T-helper 17 cell (primary cell): ENCODE data around the gene TP53INP2. TPM values are rescaled to one million over a fixed set of nuclear protein-coding genes. Genes with fewer than 3 reads are reported as not detected.
"Not testable (repeated sequence)": the region's sequence is repeated elsewhere in the genome, so short reads cannot be mapped to it uniquely, and the experiment has no call there.

Experiments
- ATAC-seq: fragments of 150-1000 bp; cut with Tn5 transposase; 2 replicates; pipeline ENCODE4 v1.10.0; 2021; ENCODE audit warnings: mild to moderate bottlenecking, moderate library complexity
- DNase-seq, 3 donors: peaks; one replicate each; pipeline versions ENCODE4 v3.0.0 to v3.0.0-alpha.2; 2020 to 2021
- H3K9me3 ChIP-seq: one replicate; pipeline ENCODE4 v1.7.0; 2013; ENCODE audit warnings: low read length, mild to moderate bottlenecking; ENCODE audit not compliant: control insufficient read depth, poor library complexity, severe bottlenecking
- H3K27ac Mint-ChIP-seq: one replicate; pipeline ENCODE4 v1.8.0; 2022; ENCODE audit warnings: mild to moderate bottlenecking, moderate library complexity, mixed read lengths
- H3K27me3 Mint-ChIP-seq: one replicate; pipeline ENCODE4 v1.8.0; 2022; ENCODE audit warnings: mixed read lengths
- H3K36me3 Mint-ChIP-seq: one replicate; pipeline ENCODE4 v1.8.0; 2022; ENCODE audit warnings: low read depth, mixed read lengths
- H3K4me1 Mint-ChIP-seq: one replicate; pipeline ENCODE4 v1.8.0; 2022; ENCODE audit warnings: mild to moderate bottlenecking, mixed read lengths
- H3K4me3 Mint-ChIP-seq: one replicate; pipeline ENCODE4 v1.8.0; 2022; ENCODE audit warnings: mild to moderate bottlenecking, moderate library complexity, mixed read lengths
- total RNA-seq, 4 donors: library from RNA in 2 of 4; stranded (reverse) in 2 of 4; gene quantifications; one replicate each; pipeline ENCODE4 v1.2.3 and lab custom pipeline; 2022 to 2026

Gene TP53INP2
- total RNA-seq, 2 donors from 2014 or later: 62.0 to 62.4 TPM

GRCh38 chr20:34709044-34709830 lies 5.1 kb downstream of the TP53INP2 start:
- H3K36me3 Mint-ChIP-seq: peaks cover 3% of the 10 kb centered on the region

GRCh38 chr20:34709831-34710567 lies 5.9 kb downstream of the TP53INP2 start:
- ATAC-seq (peak; percentile 46), DNase-seq (peak in 2 of 3 donors; percentile 16 to 57)
- Mint-ChIP-seq H3K27ac (peak overlapping the region; percentile 93), H3K4me1 (peaks cover 26% of the 10 kb centered on the region), H3K4me3 (peak overlapping the region; percentile 94), H3K36me3 (peaks cover 3% of the 10 kb centered on the region), H3K27me3 (no peaks in the 10 kb centered on the region)
- no peaks in the 10 kb centered on the region for H3K9me3 ChIP-seq

More at GRCh38 chr20:34709044-34709830, 5.1 kb downstream of the TP53INP2 start:
- peak; percentile 62 to 75 (median 74) for DNase-seq
- H3K4me1 Mint-ChIP-seq: peaks cover 32% of the 10 kb centered on the region
- H3K9me3 ChIP-seq: no peaks in the 10 kb centered on the region
- H3K4me3 Mint-ChIP-seq: peak overlapping the region; percentile 88
- ATAC-seq: peak; percentile 64
- peak overlapping the region; percentile 93 for H3K27ac Mint-ChIP-seq
- H3K27me3 Mint-ChIP-seq: no peaks in the 10 kb centered on the region

- Mint-ChIP-seq H3K27ac (peak overlapping the region; percentile 93), H3K4me3 (peak overlapping the region; percentile 94)
These were observed 6.4 kb downstream of the TP53INP2 start for GRCh38 chr20:34710568-34710839.

GRCh38 chr20:34710861-34711574 lies 6.9 kb downstream of the TP53INP2 start:
- peak overlapping the region; percentile 94 for H3K4me3 Mint-ChIP-seq
- peak overlapping the region; percentile 93 for H3K27ac Mint-ChIP-seq
- no peak for DNase-seq
- no peak for ATAC-seq
- no peaks in the 10 kb centered on the region for H3K27me3 Mint-ChIP-seq
- peaks cover 3% of the 10 kb centered on the region for H3K36me3 Mint-ChIP-seq
- no peaks in the 10 kb centered on the region for H3K9me3 ChIP-seq
- H3K4me1 Mint-ChIP-seq: peaks cover 28% of the 10 kb centered on the region

More at GRCh38 chr20:34710568-34710839, 6.4 kb downstream of the TP53INP2 start:
- Mint-ChIP-seq H3K4me1 (peaks cover 28% of the 10 kb centered on the region), H3K27me3 (no peaks in the 10 kb centered on the region), H3K36me3 (peaks cover 3% of the 10 kb centered on the region)
- H3K9me3 ChIP-seq: no peaks in the 10 kb centered on the region
- no peak for ATAC-seq
- DNase-seq: no peak

- peak overlapping the region; percentile 93 for H3K27ac Mint-ChIP-seq
- H3K4me3 Mint-ChIP-seq: peak overlapping the region; percentile 52
- H3K36me3 Mint-ChIP-seq: peaks cover 3% of the 10 kb centered on the region
- DNase-seq: no peak
- H3K4me1 Mint-ChIP-seq: peaks cover 23% of the 10 kb centered on the region
- no peak for ATAC-seq
- H3K9me3 ChIP-seq: no peaks in the 10 kb centered on the region
- no peaks in the 10 kb centered on the region for H3K27me3 Mint-ChIP-seq
These were observed 7.8 kb downstream of the TP53INP2 start for GRCh38 chr20:34711813-34712430.

GRCh38 chr20:34712525-34713192 lies 8.5 kb downstream of the TP53INP2 start:
- Mint-ChIP-seq H3K27me3 (no peaks in the 10 kb centered on the region), H3K27ac (peak overlapping the region; percentile 93), H3K36me3 (peaks cover 3% of the 10 kb centered on the region), H3K4me3 (no peak overlapping the region), H3K4me1 (peaks cover 23% of the 10 kb centered on the region)
- no peaks in the 10 kb centered on the region for H3K9me3 ChIP-seq
- DNase-seq (no peak), ATAC-seq (no peak)

- Mint-ChIP-seq H3K36me3 (peaks cover 3% of the 10 kb centered on the region), H3K4me1 (peaks cover 22% of the 10 kb centered on the region), H3K4me3 (peak overlapping the region; percentile 77), H3K27ac (peak overlapping the region; percentile 49), H3K27me3 (no peaks in the 10 kb centered on the region)
- no peak for ATAC-seq
- no peaks in the 10 kb centered on the region for H3K9me3 ChIP-seq
- DNase-seq: no peak
These were observed 9.2 kb downstream of the TP53INP2 start for GRCh38 chr20:34713194-34713943.

GRCh38 chr20:34713944-34714515 lies 9.9 kb downstream of the TP53INP2 start:
- Mint-ChIP-seq H3K4me1 (peaks cover 18% of the 10 kb centered on the region), H3K27ac (peak overlapping the region; percentile 49), H3K4me3 (peak overlapping the region; percentile 77)
- not testable (repeated sequence) for H3K36me3 Mint-ChIP-seq, H3K27me3 Mint-ChIP-seq, DNase-seq, H3K9me3 ChIP-seq, ATAC-seq

- ATAC-seq: no peak
- peak overlapping the region; percentile 16 for H3K27ac Mint-ChIP-seq
- no peaks in the 10 kb centered on the region for H3K9me3 ChIP-seq
- H3K4me1 Mint-ChIP-seq: peaks cover 15% of the 10 kb centered on the region
- peaks cover 3% of the 10 kb centered on the region for H3K36me3 Mint-ChIP-seq
- H3K27me3 Mint-ChIP-seq: no peaks in the 10 kb centered on the region
- no peak overlapping the region for H3K4me3 Mint-ChIP-seq
- DNase-seq: no peak
These were observed 11.2 kb downstream of the TP53INP2 start for GRCh38 chr20:34715384-34715783.

- no peak for DNase-seq
These were observed 12.7 kb downstream of the TP53INP2 start for GRCh38 chr20:34716921-34717229.

GRCh38 chr20:34717230-34718095 lies 13.3 kb downstream of the TP53INP2 start:
- DNase-seq (no peak), ATAC-seq (no peak)
- Mint-ChIP-seq H3K4me3 (no peak overlapping the region), H3K27me3 (no peaks in the 10 kb centered on the region), H3K4me1 (peaks cover 8% of the 10 kb centered on the region), H3K27ac (no peak overlapping the region), H3K36me3 (peaks cover 3% of the 10 kb centered on the region)
- H3K9me3 ChIP-seq: no peaks in the 10 kb centered on the region

More at GRCh38 chr20:34716921-34717229, 12.7 kb downstream of the TP53INP2 start:
- H3K4me1 Mint-ChIP-seq: peaks cover 12% of the 10 kb centered on the region
- no peaks in the 10 kb centered on the region for H3K9me3 ChIP-seq
- H3K36me3 Mint-ChIP-seq: peaks cover 3% of the 10 kb centered on the region
- no peak for ATAC-seq
- no peak overlapping the region for H3K4me3 Mint-ChIP-seq
- no peaks in the 10 kb centered on the region for H3K27me3 Mint-ChIP-seq
- H3K27ac Mint-ChIP-seq: no peak overlapping the region
